Measurements from ENCODE around the gene SENP2. TPM values are rescaled to one million over a fixed set of nuclear protein-coding genes. Genes with fewer than 3 reads are reported as not detected.

Gene SENP2
- total RNA-seq, 1 experiment from 2014 or later: 52.7 TPM

DNA sequence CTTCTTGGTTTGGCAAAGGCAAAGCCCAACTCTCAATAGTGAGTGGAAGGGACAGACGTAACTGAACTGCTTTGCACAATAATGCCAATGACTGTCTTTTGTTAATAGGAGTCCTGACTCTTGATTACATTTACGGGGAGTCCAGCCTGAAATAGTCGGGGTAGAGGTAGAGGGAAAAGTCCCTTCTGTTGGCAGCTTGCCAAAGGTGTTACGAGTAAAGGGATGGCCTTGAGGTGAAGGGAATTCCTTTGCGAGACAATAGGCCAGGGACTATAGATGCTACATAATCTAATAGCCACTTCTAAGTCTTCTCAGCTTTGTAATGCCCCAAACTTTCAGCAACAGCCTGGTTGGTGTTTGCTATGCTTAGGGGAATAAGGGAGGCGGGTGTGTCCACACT is 2.2 kb upstream of the SENP2 start:
- Histone ChIP-seq H3K27me3 (ENCODE audit: control insufficient read depth, insufficient read depth, low read length) (no peaks in the 10 kb centered on the region), H3K9me3 (ENCODE audit: control insufficient read depth, insufficient read depth, low read depth, low read length) (no peaks in the 10 kb centered on the region), H3K4me1 (ENCODE audit: control insufficient read depth, insufficient read depth, low read length) (peaks cover 4% of the 10 kb centered on the region; the same call in 1 of the 2 replicates), H3K36me3 (ENCODE audit: control insufficient read depth, insufficient read depth, low read length) (no peaks in the 10 kb centered on the region), H3K27ac (ENCODE audit: low read length) (no peak overlapping the region), H3K4me3 (ENCODE audit: low read depth in 2 of 2, low read length in 2 of 2) (no peak overlapping the region)
- no TSS peak for BruUV-seq (replicated peaks)
- intact Hi-C loops (cut with micrococcal nuclease; ENCODE audit: unreplicated experiment): no loop called here
- DNase-seq (ENCODE audit: low read depth, low spot score) (no peak), ATAC-seq (no peak)
- no peak for TF ChIP-seq POLR2AphosphoS5 (IDR thresholded peaks at IDR 0.05; ENCODE audit: low read depth, low read length)
- TF ChIP-seq, protein P1, sequence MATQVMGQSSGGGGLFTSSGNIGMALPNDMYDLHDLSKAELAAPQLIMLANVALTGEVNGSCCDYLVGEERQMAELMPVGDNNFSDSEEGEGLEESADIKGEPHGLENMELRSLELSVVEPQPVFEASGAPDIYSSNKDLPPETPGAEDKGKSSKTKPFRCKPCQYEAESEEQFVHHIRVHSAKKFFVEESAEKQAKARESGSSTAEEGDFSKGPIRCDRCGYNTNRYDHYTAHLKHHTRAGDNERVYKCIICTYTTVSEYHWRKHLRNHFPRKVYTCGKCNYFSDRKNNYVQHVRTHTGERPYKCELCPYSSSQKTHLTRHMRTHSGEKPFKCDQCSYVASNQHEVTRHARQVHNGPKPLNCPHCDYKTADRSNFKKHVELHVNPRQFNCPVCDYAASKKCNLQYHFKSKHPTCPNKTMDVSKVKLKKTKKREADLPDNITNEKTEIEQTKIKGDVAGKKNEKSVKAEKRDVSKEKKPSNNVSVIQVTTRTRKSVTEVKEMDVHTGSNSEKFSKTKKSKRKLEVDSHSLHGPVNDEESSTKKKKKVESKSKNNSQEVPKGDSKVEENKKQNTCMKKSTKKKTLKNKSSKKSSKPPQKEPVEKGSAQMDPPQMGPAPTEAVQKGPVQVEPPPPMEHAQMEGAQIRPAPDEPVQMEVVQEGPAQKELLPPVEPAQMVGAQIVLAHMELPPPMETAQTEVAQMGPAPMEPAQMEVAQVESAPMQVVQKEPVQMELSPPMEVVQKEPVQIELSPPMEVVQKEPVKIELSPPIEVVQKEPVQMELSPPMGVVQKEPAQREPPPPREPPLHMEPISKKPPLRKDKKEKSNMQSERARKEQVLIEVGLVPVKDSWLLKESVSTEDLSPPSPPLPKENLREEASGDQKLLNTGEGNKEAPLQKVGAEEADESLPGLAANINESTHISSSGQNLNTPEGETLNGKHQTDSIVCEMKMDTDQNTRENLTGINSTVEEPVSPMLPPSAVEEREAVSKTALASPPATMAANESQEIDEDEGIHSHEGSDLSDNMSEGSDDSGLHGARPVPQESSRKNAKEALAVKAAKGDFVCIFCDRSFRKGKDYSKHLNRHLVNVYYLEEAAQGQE (IDR thresholded peaks at IDR 0.05; ENCODE audit: insufficient read depth in 1 of 2, low read depth in 2 of 2, low read length in 1 of 2): no peak
- TF ChIP-seq, protein P2, sequence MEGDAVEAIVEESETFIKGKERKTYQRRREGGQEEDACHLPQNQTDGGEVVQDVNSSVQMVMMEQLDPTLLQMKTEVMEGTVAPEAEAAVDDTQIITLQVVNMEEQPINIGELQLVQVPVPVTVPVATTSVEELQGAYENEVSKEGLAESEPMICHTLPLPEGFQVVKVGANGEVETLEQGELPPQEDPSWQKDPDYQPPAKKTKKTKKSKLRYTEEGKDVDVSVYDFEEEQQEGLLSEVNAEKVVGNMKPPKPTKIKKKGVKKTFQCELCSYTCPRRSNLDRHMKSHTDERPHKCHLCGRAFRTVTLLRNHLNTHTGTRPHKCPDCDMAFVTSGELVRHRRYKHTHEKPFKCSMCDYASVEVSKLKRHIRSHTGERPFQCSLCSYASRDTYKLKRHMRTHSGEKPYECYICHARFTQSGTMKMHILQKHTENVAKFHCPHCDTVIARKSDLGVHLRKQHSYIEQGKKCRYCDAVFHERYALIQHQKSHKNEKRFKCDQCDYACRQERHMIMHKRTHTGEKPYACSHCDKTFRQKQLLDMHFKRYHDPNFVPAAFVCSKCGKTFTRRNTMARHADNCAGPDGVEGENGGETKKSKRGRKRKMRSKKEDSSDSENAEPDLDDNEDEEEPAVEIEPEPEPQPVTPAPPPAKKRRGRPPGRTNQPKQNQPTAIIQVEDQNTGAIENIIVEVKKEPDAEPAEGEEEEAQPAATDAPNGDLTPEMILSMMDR (IDR thresholded peaks at IDR 0.05): no peak
- TF ChIP-seq SIN3A (IDR thresholded peaks at IDR 0.05; ENCODE audit: borderline replicate concordance, insufficient read depth, low read depth, low read length): no peak
- no peak for TF ChIP-seq TCF7L2 (IDR thresholded peaks at IDR 0.05; ENCODE audit: low read depth, low read length)
- in situ Hi-C loops (cut with HindIII; ENCODE audit: low pct_unique_long_range_greater_than_20kb, low sequenced_read_pairs): no loop called here
- ChIA-PET POLR2A (no interaction called here), CTCF (no interaction called here)

DNA sequence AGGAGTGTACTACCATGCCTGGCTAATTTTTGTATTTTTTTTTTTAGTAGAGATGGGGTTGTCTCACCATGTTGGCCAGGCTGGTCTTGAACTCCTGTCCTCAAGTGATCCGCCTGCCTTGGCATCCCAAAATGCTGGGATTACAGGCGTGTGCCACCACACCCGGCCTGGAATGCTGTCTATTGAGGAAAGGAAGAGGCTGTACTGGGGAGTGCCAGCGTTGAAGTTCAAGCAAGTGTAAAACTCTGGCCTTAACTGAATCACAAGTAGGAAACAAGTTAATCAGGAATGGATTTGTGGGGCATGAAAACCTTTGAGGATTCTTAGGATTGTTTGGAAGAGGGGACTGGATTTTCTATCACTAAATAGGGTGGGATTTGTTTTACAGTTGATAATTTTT is 1.4 kb upstream of the SENP2 start:
- DNase-seq (ENCODE audit: low read depth, low spot score): no peak
- ChIA-PET CTCF (interaction anchor here (1.3 kb wide), 1 partner anchor 10 kb away, joined by 3 read pairs; no protein-coding TSS in a partner anchor), POLR2A (interaction anchor here (0.6 kb wide), 1 partner anchor 128 kb away, joined by 7 read pairs; no protein-coding TSS in a partner anchor)
- no peak for TF ChIP-seq POLR2AphosphoS5 (IDR thresholded peaks at IDR 0.05; ENCODE audit: low read depth, low read length)
- TF ChIP-seq TCF7L2 (IDR thresholded peaks at IDR 0.05; ENCODE audit: low read depth, low read length): no peak
- TF ChIP-seq, protein P1 (IDR thresholded peaks at IDR 0.05; ENCODE audit: insufficient read depth in 1 of 2, low read depth in 2 of 2, low read length in 1 of 2): no peak
- TF ChIP-seq, protein P2 (IDR thresholded peaks at IDR 0.05): no peak
- no peak for TF ChIP-seq SIN3A (IDR thresholded peaks at IDR 0.05; ENCODE audit: borderline replicate concordance, insufficient read depth, low read depth, low read length)
- no peak overlapping the region for H3K4me3 ChIP-seq (ENCODE audit: low read depth in 2 of 2, low read length in 2 of 2)
- no peak for ATAC-seq
- no peak overlapping the region for H3K27ac ChIP-seq (ENCODE audit: low read length)
- H3K9me3 ChIP-seq (ENCODE audit: control insufficient read depth, insufficient read depth, low read depth, low read length): no peaks in the 10 kb centered on the region
- intact Hi-C loops (cut with micrococcal nuclease; ENCODE audit: unreplicated experiment) (no loop called here), in situ Hi-C loops (cut with HindIII; ENCODE audit: low pct_unique_long_range_greater_than_20kb, low sequenced_read_pairs) (no loop called here)
- H3K27me3 ChIP-seq (ENCODE audit: control insufficient read depth, insufficient read depth, low read length): no peaks in the 10 kb centered on the region
- H3K36me3 ChIP-seq (ENCODE audit: control insufficient read depth, insufficient read depth, low read length): no peaks in the 10 kb centered on the region
- H3K4me1 ChIP-seq (ENCODE audit: control insufficient read depth, insufficient read depth, low read length): peaks cover 4% of the 10 kb centered on the region; the same call in 1 of the 2 replicates
- no TSS peak for BruUV-seq (replicated peaks)
